ENCODE results near the gene FARS2.

The FARS2 gene

DNA sequence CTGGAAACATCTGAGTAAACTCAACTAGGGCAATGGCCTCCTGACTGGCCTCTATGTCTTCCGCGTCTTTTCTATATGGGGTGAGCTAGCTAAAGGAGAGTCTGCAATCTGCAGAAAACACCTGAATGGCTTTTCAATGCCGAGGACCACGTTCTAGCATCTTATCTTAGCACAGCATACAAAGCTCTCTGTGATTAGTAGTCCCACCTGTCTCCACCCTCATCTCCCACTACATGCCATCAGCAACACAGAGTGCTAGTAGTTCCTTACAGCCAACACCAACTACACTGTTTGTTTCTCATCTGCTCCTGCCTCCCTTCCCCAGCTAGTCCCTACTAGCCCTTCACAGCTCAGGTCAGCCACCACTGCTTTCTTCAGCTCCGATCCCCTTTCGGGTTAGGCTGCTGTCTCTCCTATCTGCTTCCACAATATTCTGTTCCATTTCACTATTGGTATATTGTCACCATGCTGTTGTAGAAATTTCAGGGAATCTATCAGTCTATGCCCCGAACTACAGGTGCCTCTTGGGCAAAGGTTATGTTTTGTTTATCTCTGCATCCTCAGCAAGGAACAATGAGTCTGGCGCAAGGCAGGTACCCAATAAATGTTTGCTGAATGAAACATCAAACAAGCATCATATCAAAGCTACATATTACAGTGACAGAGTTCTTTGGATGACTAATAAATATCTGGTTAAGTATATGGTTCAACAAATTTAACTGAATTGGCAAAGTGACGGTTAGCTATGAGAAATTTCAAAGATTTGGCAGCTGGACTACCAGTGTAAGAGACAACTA is 12.8 kb upstream of the FARS2 start:
- TF ChIP-seq, protein P1, sequence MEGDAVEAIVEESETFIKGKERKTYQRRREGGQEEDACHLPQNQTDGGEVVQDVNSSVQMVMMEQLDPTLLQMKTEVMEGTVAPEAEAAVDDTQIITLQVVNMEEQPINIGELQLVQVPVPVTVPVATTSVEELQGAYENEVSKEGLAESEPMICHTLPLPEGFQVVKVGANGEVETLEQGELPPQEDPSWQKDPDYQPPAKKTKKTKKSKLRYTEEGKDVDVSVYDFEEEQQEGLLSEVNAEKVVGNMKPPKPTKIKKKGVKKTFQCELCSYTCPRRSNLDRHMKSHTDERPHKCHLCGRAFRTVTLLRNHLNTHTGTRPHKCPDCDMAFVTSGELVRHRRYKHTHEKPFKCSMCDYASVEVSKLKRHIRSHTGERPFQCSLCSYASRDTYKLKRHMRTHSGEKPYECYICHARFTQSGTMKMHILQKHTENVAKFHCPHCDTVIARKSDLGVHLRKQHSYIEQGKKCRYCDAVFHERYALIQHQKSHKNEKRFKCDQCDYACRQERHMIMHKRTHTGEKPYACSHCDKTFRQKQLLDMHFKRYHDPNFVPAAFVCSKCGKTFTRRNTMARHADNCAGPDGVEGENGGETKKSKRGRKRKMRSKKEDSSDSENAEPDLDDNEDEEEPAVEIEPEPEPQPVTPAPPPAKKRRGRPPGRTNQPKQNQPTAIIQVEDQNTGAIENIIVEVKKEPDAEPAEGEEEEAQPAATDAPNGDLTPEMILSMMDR (IDR thresholded peaks at IDR 0.05; ENCODE audit: borderline replicate concordance, insufficient read depth, low read depth, low read length): no peak
- no peak overlapping the region for H3K4me3 ChIP-seq (ENCODE audit: low read depth, low read length)

DNA sequence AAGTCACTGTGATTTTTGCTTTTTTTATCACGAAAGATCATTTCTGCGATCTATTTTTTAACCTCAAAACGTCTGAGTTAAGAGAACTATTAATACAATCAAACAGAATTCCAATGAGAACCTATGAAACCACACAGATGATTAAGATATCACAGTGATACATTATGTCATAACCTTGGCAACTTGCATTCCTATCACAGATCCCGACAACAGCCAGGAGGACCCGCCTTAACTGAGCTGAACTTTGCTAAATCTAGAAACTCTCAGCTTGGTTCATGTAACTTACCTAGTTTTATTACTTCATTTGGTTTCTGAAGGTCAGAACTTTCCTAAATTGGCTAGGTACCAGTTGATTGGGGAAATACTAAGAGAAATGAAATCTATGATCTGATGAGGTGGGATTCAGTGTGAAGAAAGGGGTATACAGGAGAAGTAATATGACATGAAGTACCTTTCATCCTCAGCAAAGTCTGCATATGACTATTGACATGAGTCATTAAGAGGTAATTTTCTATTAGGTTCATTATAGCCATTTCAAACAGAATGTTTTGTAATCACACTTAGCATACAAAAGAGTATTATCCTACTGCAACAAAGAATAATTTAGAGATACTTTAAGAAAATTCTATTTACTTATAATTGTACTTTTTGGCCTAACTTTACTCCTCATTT is 11.7 kb upstream of the FARS2 start:
- TF ChIP-seq, protein P1 (IDR thresholded peaks at IDR 0.05; ENCODE audit: borderline replicate concordance, insufficient read depth, low read depth, low read length): no peak
- H3K4me3 ChIP-seq (ENCODE audit: low read depth, low read length): no peak overlapping the region

DNA sequence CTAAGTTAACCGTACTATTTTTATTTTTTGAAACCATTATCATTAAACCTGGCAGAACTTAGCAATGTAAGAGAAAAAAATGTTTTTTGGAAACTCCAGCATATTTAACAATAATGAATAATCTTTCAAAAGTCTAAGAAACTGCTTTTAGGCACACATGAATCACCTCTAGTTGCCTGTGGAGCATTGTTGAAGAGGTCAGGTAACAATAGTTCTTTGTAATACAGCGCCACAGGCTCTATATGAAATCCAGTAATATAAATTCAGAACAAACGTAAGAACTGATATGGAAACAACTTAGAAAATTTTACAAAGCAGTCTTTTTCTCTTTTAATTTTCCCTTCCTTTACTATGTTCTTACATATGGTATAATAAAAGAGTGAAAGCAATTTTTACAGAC is 10.9 kb upstream of the FARS2 start:
- no peak overlapping the region for H3K4me3 ChIP-seq (ENCODE audit: low read depth, low read length)
- TF ChIP-seq, protein P1 (IDR thresholded peaks at IDR 0.05; ENCODE audit: borderline replicate concordance, insufficient read depth, low read depth, low read length): no peak

DNA sequence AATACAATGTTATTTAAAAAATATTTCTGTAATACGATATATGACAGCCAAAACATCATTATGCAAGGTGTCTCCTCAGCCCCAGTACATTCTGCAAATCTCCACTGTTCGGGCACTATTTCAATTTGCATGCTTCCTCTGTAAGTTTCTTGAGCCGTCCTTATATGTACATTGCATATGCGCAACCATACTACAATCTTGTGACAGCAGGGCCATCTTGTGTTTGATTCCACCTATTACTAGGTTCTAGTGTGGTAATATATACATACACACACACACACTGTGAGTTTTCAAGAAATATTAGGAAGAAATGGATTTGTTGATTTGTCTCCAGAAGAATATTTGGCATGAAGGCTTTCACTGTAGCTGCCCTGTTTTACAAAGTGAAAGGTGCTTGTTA is 10.4 kb upstream of the FARS2 start:
- no peak overlapping the region for H3K4me3 ChIP-seq (ENCODE audit: low read depth, low read length)
- TF ChIP-seq, protein P1 (IDR thresholded peaks at IDR 0.05; ENCODE audit: borderline replicate concordance, insufficient read depth, low read depth, low read length): no peak

DNA sequence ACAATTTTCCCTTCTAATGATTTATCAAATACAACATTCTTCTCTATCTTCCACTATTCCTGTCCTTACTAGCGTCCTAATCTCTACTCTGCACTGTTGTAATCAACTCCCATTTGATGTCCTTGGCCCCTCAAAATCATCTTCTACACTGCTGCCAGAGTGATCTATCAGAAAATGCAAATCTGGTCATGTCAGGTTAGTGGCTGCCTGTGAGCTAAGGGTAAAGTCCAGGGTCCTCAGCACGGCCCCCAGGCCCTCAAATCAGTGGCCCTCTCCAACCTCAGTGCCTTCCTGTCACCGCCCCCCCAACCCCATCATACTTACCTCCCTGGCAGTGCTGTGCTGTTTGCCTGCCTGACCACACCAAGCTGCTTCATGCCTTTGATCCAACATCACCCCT is 4.4 kb upstream of the FARS2 start:
- TF ChIP-seq, protein P1 (IDR thresholded peaks at IDR 0.05; ENCODE audit: borderline replicate concordance, insufficient read depth, low read depth, low read length): no peak
- no peak overlapping the region for H3K4me3 ChIP-seq (ENCODE audit: low read depth, low read length)

DNA sequence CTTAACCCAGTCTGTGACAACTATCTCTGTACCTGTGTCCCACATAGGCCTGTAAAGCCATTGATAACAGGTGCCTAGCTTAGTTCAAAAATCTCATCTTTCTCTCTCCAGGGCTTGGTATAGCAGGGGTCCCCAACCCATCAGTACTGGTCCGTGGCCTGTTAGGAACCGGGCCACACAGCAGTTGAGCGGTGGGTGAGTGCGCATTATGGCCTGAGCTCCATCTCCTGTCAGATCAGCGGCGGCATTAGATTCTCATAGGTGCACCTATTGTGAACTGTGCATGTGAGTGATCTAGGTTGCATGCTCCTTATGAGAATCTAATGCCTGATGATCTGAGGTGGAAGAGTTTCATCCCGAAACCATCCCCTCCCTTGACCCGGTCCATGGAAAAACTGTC is 3.9 kb upstream of the FARS2 start:
- TF ChIP-seq, protein P1 (IDR thresholded peaks at IDR 0.05; ENCODE audit: borderline replicate concordance, insufficient read depth, low read depth, low read length): no peak

DNA sequence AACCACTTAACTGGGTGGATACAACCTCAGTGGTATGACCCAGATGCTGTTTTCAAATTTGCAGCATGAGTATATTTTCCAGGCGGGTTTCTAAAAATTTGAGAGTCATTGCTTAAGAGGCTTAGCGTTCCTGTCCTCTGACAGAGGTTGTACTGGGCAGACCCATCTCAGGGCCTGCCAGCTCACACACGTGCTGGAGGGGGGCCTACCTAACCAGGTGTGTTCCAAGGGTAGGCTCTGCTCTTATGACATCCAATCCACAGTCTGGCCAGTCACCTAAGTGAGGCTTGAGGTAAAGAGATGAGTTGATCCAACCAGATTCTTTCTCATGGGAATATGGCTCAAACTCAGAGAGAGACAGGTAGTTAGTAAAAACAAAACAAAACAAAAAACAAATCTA is 1.9 kb upstream of the FARS2 start:
- TF ChIP-seq, protein P1 (IDR thresholded peaks at IDR 0.05; ENCODE audit: borderline replicate concordance, insufficient read depth, low read depth, low read length): no peak
- no peak overlapping the region for H3K4me3 ChIP-seq (ENCODE audit: low read depth, low read length)

More for the DNA sequence above, 3.9 kb upstream of the FARS2 start:
- no peak overlapping the region for H3K4me3 ChIP-seq (ENCODE audit: low read depth, low read length)
